ENCODE results near the gene HPGD. TPM values are rescaled to one million over a fixed set of nuclear protein-coding genes. Genes with fewer than 3 reads are reported as not detected.

The HPGD gene
- total and polyA plus RNA-seq, 5 donors from 2014 or later, result 48.3 to 126 (median 85.7) TPM

- no peak for DNase-seq
- no peaks in the 10 kb centered on the region for H3K27me3 Mint-ChIP-seq
- peaks cover 5% of the 10 kb centered on the region for H3K4me1 ChIP-seq (ENCODE audit: control insufficient read depth, insufficient read depth, low read length, poor library complexity, severe bottlenecking)
- peaks cover 5% of the 10 kb centered on the region for H3K36me3 ChIP-seq (ENCODE audit: control insufficient read depth, insufficient read depth, low read length)
- peaks cover 2 to 16% (median 12%) of the 10 kb centered on the region in 4 donors for H3K4me1 Mint-ChIP-seq
- H3K27ac Mint-ChIP-seq, result no peak overlapping the region
- no peak overlapping the region for H3K4me3 Mint-ChIP-seq
- no peaks in the 10 kb centered on the region for H3K9me3 ChIP-seq (ENCODE audit: control insufficient read depth in 2 of 2, low read length in 2 of 2)
- no peak overlapping the region for H3K4me3 ChIP-seq (ENCODE audit: low read depth, low read length)
- ATAC-seq (ENCODE audit: low read depth in 2 of 2), result no peak
- H3K9me3 Mint-ChIP-seq, result peaks cover 0 to 7% (median 0%) of the 10 kb centered on the region in 7 donors
- no peaks in the 10 kb centered on the region for H3K27me3 ChIP-seq (ENCODE audit: control insufficient read depth, insufficient read depth, low read length)
- no peaks in the 10 kb centered on the region for H3K36me3 Mint-ChIP-seq
- H3K27ac ChIP-seq (ENCODE audit: insufficient read depth, low read length, poor library complexity, severe bottlenecking), result no peak overlapping the region
These were observed 9.5 kb downstream of the HPGD start for GRCh38 chr4:174512745-174513144.

DNA sequence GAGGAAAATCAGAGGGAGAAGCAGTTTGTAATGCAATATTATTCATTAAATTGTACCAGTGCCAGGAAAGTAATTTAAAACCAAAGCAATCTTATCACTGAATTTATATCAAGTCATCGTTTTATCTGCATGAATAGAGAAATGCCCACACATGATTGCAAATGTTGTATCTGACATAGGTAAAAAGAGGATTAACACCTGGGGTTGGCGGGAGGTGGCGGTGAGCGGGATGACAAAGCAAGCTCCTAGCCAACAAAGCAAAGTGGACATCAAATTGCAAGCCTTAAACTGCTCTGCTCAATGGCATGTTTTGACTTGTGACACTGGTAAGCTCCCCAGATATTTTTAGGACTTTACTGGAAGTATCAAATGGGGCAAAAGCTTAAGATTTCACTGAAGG lies 16.4 kb downstream of the HPGD start:
- Histone ChIP-seq H3K4me1 (ENCODE audit: control insufficient read depth, insufficient read depth, low read length, poor library complexity, severe bottlenecking) (no peaks in the 10 kb centered on the region), H3K4me3 (ENCODE audit: low read depth, low read length) (no peak overlapping the region), H3K27ac (ENCODE audit: insufficient read depth, low read length, poor library complexity, severe bottlenecking) (no peak overlapping the region), H3K36me3 (ENCODE audit: control insufficient read depth, insufficient read depth, low read length) (peaks cover 20% of the 10 kb centered on the region), H3K27me3 (ENCODE audit: control insufficient read depth, insufficient read depth, low read length) (no peaks in the 10 kb centered on the region), H3K9me3 (ENCODE audit: control insufficient read depth in 2 of 2, low read length in 2 of 2) (no peaks in the 10 kb centered on the region)
- ATAC-seq (ENCODE audit: low read depth in 2 of 2), result no peak
- no peak overlapping the region for H3K27ac Mint-ChIP-seq
- no peaks in the 10 kb centered on the region for H3K27me3 Mint-ChIP-seq
- H3K9me3 Mint-ChIP-seq, result peaks cover 0 to 1% (median 0%) of the 10 kb centered on the region in 7 donors
- no peaks in the 10 kb centered on the region for H3K36me3 Mint-ChIP-seq
- peaks cover 0 to 8% (median 2%) of the 10 kb centered on the region in 4 donors for H3K4me1 Mint-ChIP-seq
- no peak overlapping the region for H3K4me3 Mint-ChIP-seq
- no peak for DNase-seq

DNA sequence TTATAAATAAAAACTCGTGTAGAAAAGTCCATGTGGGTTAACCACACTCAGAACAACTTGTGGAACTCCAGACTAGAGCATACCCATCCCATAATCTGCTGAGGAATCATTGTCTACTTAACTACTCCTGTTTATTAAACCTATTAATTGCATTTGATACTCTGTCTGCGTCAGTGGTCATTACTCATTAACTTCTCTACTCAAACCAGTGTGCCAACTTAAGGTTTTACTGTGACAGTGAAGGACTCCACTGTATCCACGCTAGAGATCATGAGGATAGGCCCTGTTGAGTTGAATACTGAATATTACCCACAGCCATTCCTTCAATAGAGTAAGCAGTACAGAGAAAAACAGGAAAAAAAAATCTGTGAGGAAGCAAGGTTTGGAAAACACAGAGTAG lies 17.3 kb downstream of the HPGD start:
- Histone ChIP-seq H3K4me1 (ENCODE audit: control insufficient read depth, insufficient read depth, low read length, poor library complexity, severe bottlenecking) (no peaks in the 10 kb centered on the region), H3K27me3 (ENCODE audit: control insufficient read depth, insufficient read depth, low read length) (no peaks in the 10 kb centered on the region), H3K9me3 (ENCODE audit: control insufficient read depth in 2 of 2, low read length in 2 of 2) (no peaks in the 10 kb centered on the region), H3K36me3 (ENCODE audit: control insufficient read depth, insufficient read depth, low read length) (peaks cover 20% of the 10 kb centered on the region), H3K4me3 (ENCODE audit: low read depth, low read length) (no peak overlapping the region), H3K27ac (ENCODE audit: insufficient read depth, low read length, poor library complexity, severe bottlenecking) (no peak overlapping the region)
- Mint-ChIP-seq H3K4me1 (peaks cover 0 to 8% (median 2%) of the 10 kb centered on the region in 4 donors), H3K4me3 (no peak overlapping the region), H3K36me3 (no peaks in the 10 kb centered on the region), H3K27me3 (no peaks in the 10 kb centered on the region), H3K27ac (no peak overlapping the region), H3K9me3 (no peaks in the 10 kb centered on the region)
- DNase-seq (no peak), ATAC-seq (ENCODE audit: low read depth in 2 of 2) (no peak)

GRCh38 chr4:174503079-174503715 lies 19.1 kb downstream of the HPGD start:
- no peak overlapping the region for H3K4me3 ChIP-seq (ENCODE audit: low read depth, low read length)
- H3K27me3 ChIP-seq (ENCODE audit: control insufficient read depth, insufficient read depth, low read length), result no peaks in the 10 kb centered on the region
- H3K4me1 Mint-ChIP-seq, result peaks cover 1 to 5% (median 4%) of the 10 kb centered on the region in 4 donors
- ATAC-seq (ENCODE audit: low read depth in 2 of 2) (no peak), DNase-seq (no peak)
- peaks cover 15% of the 10 kb centered on the region for H3K36me3 ChIP-seq (ENCODE audit: control insufficient read depth, insufficient read depth, low read length)
- no peaks in the 10 kb centered on the region for H3K9me3 ChIP-seq (ENCODE audit: control insufficient read depth in 2 of 2, low read length in 2 of 2)
- no peaks in the 10 kb centered on the region for H3K27me3 Mint-ChIP-seq
- H3K4me1 ChIP-seq (ENCODE audit: control insufficient read depth, insufficient read depth, low read length, poor library complexity, severe bottlenecking), result no peaks in the 10 kb centered on the region
- H3K27ac ChIP-seq (ENCODE audit: insufficient read depth, low read length, poor library complexity, severe bottlenecking), result no peak overlapping the region
- no peaks in the 10 kb centered on the region for H3K9me3 Mint-ChIP-seq
- H3K27ac Mint-ChIP-seq, result no peak overlapping the region
- no peak overlapping the region for H3K4me3 Mint-ChIP-seq
- no peaks in the 10 kb centered on the region for H3K36me3 Mint-ChIP-seq

DNA sequence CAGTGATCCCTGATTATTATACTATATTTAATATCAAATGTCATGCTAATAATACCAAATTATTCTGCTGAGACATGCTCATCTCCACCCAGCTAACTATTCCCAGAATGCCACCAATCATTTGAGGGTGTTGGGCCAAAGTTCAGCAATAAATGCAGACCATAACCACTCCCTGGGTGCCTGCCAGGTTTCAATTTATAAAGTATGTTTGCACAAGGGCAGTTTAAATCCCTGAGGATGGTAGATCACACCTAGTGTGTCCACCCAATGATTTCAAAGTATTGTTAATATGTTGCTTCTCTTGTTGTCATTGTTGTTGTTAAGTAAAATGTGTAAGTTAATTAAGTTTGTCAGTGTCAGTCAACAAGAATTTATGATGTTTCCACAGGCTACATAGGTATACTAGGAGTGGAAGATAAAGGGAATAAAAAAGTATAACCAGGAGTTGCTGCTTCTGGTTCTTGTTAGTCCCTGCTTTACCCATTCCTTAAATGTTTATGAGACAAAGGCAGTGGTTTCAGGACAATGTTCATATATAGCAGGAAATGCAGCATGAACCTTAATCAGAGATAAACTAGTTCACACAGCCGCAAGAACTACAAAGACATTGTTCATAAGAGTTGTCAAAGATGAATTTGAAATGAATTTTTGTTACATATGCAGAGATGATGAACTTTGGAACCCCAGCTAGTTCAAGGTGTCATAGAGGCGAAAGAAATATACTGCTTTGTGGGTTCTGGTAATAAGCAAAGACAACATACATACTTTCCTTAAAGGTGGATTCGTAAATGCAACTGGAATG lies 25.5 kb downstream of the HPGD start:
- peaks cover 4 to 10% (median 10%) of the 10 kb centered on the region in 4 donors for H3K4me1 Mint-ChIP-seq
- no peak overlapping the region for H3K27ac ChIP-seq (ENCODE audit: insufficient read depth, low read length, poor library complexity, severe bottlenecking)
- H3K4me3 ChIP-seq (ENCODE audit: low read depth, low read length), result peak overlapping the region; percentile 16
- peaks cover 4% of the 10 kb centered on the region for H3K27me3 Mint-ChIP-seq
- DNase-seq (no peak), ATAC-seq (ENCODE audit: low read depth in 2 of 2) (no peak)
- peaks cover 4% of the 10 kb centered on the region for H3K36me3 ChIP-seq (ENCODE audit: control insufficient read depth, insufficient read depth, low read length)
- no peaks in the 10 kb centered on the region for H3K27me3 ChIP-seq (ENCODE audit: control insufficient read depth, insufficient read depth, low read length)
- H3K9me3 ChIP-seq (ENCODE audit: control insufficient read depth in 2 of 2, low read length in 2 of 2), result no peaks in the 10 kb centered on the region
- H3K4me1 ChIP-seq (ENCODE audit: control insufficient read depth, insufficient read depth, low read length, poor library complexity, severe bottlenecking), result no peaks in the 10 kb centered on the region
- peaks cover 0 to 2% (median 0%) of the 10 kb centered on the region in 7 donors for H3K9me3 Mint-ChIP-seq
- H3K4me3 Mint-ChIP-seq, result peak overlapping the region in 3 of 4 donors; percentile 7 to 55 (median 55)
- H3K36me3 Mint-ChIP-seq, result no peaks in the 10 kb centered on the region
- peak overlapping the region in 1 of 3 donors; percentile 23 for H3K27ac Mint-ChIP-seq

GRCh38 chr4:174495626-174496025 lies 26.7 kb downstream of the HPGD start:
- H3K27ac Mint-ChIP-seq, result no peak overlapping the region
- peaks cover 4% of the 10 kb centered on the region for H3K36me3 ChIP-seq (ENCODE audit: control insufficient read depth, insufficient read depth, low read length)
- H3K9me3 ChIP-seq (ENCODE audit: control insufficient read depth in 2 of 2, low read length in 2 of 2), result no peaks in the 10 kb centered on the region
- peaks cover 4 to 10% (median 10%) of the 10 kb centered on the region in 4 donors for H3K4me1 Mint-ChIP-seq
- H3K27ac ChIP-seq (ENCODE audit: insufficient read depth, low read length, poor library complexity, severe bottlenecking), result no peak overlapping the region
- H3K4me1 ChIP-seq (ENCODE audit: control insufficient read depth, insufficient read depth, low read length, poor library complexity, severe bottlenecking), result no peaks in the 10 kb centered on the region
- H3K4me3 ChIP-seq (ENCODE audit: low read depth, low read length), result no peak overlapping the region
- no peaks in the 10 kb centered on the region for H3K27me3 ChIP-seq (ENCODE audit: control insufficient read depth, insufficient read depth, low read length)
- no peak for DNase-seq
- no peak overlapping the region for H3K4me3 Mint-ChIP-seq
- H3K27me3 Mint-ChIP-seq, result peaks cover 4% of the 10 kb centered on the region
- ATAC-seq (ENCODE audit: low read depth in 2 of 2), result no peak
- H3K36me3 Mint-ChIP-seq, result no peaks in the 10 kb centered on the region
- H3K9me3 Mint-ChIP-seq, result peaks cover 0 to 2% (median 0%) of the 10 kb centered on the region in 7 donors

- Histone ChIP-seq H3K4me3 (ENCODE audit: low read depth, low read length) (no peak overlapping the region), H3K9me3 (ENCODE audit: control insufficient read depth in 2 of 2, low read length in 2 of 2) (no peaks in the 10 kb centered on the region), H3K27me3 (ENCODE audit: control insufficient read depth, insufficient read depth, low read length) (no peaks in the 10 kb centered on the region), H3K27ac (ENCODE audit: insufficient read depth, low read length, poor library complexity, severe bottlenecking) (no peak overlapping the region), H3K4me1 (ENCODE audit: control insufficient read depth, insufficient read depth, low read length, poor library complexity, severe bottlenecking) (no peaks in the 10 kb centered on the region), H3K36me3 (ENCODE audit: control insufficient read depth, insufficient read depth, low read length) (peaks cover 4% of the 10 kb centered on the region)
- DNase-seq (no peak), ATAC-seq (ENCODE audit: low read depth in 2 of 2) (no peak)
- Mint-ChIP-seq H3K9me3 (peaks cover 0 to 2% (median 0%) of the 10 kb centered on the region in 7 donors), H3K4me3 (no peak overlapping the region), H3K4me1 (peaks cover 3 to 10% (median 9%) of the 10 kb centered on the region in 4 donors), H3K36me3 (no peaks in the 10 kb centered on the region), H3K27me3 (peaks cover 4% of the 10 kb centered on the region), H3K27ac (no peak overlapping the region)
These were observed 27.6 kb downstream of the HPGD start for GRCh38 chr4:174494726-174495125.
